ENCODE data around the gene IRF3.

DNA sequence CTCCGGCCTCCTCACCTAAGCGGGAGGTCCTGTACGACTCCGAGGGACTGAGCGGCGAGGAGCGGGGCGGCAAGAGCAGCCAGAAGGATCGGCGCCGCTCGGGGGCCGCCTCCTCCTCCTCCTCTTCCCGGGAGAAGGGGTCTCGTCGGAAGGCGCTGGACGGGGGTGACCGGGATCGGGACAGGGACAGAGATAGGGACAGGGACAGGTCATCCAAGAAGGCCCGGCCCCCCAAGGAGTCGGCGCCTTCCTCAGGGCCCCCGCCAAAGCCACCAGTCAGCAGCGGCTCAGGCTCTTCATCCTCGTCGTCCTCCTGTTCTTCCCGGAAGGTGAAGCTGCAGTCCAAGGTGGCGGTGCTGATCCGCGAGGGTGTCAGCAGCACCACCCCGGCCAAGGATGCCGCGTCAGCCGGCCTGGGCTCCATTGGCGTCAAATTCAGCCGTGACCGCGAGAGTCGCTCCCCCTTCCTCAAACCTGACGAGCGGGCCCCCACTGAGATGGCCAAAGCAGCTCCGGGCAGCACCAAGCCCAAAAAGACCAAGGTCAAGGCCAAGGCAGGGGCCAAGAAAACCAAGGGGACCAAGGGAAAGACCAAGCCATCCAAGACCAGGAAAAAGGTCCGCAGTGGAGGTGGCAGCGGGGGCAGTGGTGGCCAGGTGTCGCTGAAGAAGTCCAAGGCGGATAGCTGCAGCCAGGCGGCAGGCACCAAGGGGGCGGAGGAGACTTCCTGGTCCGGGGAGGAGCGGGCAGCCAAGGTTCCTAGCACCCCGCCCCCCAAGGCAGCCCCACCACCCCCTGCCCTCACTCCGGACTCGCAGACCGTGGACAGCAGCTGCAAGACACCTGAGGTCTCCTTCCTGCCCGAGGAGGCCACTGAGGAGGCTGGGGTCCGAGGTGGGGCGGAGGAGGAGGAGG lies 12.8 kb downstream of the IRF3 start:
- TF ChIP-seq, protein P1, sequence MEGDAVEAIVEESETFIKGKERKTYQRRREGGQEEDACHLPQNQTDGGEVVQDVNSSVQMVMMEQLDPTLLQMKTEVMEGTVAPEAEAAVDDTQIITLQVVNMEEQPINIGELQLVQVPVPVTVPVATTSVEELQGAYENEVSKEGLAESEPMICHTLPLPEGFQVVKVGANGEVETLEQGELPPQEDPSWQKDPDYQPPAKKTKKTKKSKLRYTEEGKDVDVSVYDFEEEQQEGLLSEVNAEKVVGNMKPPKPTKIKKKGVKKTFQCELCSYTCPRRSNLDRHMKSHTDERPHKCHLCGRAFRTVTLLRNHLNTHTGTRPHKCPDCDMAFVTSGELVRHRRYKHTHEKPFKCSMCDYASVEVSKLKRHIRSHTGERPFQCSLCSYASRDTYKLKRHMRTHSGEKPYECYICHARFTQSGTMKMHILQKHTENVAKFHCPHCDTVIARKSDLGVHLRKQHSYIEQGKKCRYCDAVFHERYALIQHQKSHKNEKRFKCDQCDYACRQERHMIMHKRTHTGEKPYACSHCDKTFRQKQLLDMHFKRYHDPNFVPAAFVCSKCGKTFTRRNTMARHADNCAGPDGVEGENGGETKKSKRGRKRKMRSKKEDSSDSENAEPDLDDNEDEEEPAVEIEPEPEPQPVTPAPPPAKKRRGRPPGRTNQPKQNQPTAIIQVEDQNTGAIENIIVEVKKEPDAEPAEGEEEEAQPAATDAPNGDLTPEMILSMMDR (IDR thresholded peaks at IDR 0.05; ENCODE audit: low read length), result no peak
- no peak for TF ChIP-seq EZH2 (IDR thresholded peaks at IDR 0.05; ENCODE audit: borderline replicate concordance, low read length)

Measured in OCI-LY1 (cell line).